Astrocyte (in vitro differentiated cells and primary cell): ENCODE results near the gene PIERCE2.
"Not testable (repeated sequence)": the region's sequence is repeated elsewhere in the genome, so short reads cannot be mapped to it uniquely, and the experiment has no call there.

ENCODE experiments used
- EZH2 ChIP-seq: IDR thresholded peaks from 2 replicates; pipeline ENCODE4 v1.6.1; 2012; ENCODE audit warnings: mild to moderate bottlenecking, low read length, inconsistent platforms; ENCODE audit not compliant: insufficient read depth
- TF ChIP-seq, protein P1 (sequence below): IDR thresholded peaks from 2 replicates; pipeline ENCODE4 v1.5.1; 2011; ENCODE audit warnings: low read depth, mild to moderate bottlenecking, inconsistent platforms, low read length, moderate library complexity; ENCODE audit not compliant: insufficient read depth

DNA sequence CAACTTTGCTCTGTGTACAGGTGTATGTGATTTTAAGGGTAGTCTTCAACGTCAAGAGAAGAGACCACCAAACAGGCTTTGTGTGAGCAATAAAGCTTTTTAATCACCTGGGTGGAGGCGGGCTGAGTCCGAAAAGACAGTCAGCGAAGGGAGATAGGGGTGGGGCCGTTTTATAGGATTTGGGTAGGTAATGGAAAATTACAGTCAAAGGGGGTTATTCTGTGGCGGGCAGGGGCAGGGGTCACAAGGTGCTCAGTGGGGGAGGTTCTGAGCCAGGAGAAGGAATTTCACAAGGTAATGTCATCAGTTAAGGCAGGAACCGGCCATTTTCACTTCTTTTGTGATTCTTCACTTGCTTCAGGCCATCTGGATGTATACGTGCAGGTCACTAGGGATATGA, 9.4 kb downstream of the PIERCE2 start:
- TF ChIP-seq, protein P1, sequence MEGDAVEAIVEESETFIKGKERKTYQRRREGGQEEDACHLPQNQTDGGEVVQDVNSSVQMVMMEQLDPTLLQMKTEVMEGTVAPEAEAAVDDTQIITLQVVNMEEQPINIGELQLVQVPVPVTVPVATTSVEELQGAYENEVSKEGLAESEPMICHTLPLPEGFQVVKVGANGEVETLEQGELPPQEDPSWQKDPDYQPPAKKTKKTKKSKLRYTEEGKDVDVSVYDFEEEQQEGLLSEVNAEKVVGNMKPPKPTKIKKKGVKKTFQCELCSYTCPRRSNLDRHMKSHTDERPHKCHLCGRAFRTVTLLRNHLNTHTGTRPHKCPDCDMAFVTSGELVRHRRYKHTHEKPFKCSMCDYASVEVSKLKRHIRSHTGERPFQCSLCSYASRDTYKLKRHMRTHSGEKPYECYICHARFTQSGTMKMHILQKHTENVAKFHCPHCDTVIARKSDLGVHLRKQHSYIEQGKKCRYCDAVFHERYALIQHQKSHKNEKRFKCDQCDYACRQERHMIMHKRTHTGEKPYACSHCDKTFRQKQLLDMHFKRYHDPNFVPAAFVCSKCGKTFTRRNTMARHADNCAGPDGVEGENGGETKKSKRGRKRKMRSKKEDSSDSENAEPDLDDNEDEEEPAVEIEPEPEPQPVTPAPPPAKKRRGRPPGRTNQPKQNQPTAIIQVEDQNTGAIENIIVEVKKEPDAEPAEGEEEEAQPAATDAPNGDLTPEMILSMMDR = not testable (repeated sequence)
- not testable (repeated sequence) for TF ChIP-seq EZH2
